ENCODE measurements around the gene CARD9.

CARD9 gene

GRCh38 chr9:136379401-136379800 lies 5.9 kb upstream of the CARD9 start:
- DNase-seq: no peak

- no peak for DNase-seq
These were observed 5.5 kb upstream of the CARD9 start for GRCh38 chr9:136379003-136379287.

GRCh38 chr9:136378170-136379002 lies 4.9 kb upstream of the CARD9 start:
- DNase-seq: no peak

GRCh38 chr9:136377341-136378169 lies 4.1 kb upstream of the CARD9 start:
- DNase-seq: no peak

- no peak for DNase-seq
These were observed 3.0 kb upstream of the CARD9 start for GRCh38 chr9:136376457-136376856.

- DNase-seq: no peak
These were observed 1.6 kb upstream of the CARD9 start for GRCh38 chr9:136375096-136375495.

- DNase-seq: no peak
These were observed 710 bp upstream of the CARD9 start for GRCh38 chr9:136374183-136374575.

GRCh38 chr9:136372561-136373299 lies 739 bp downstream of the CARD9 start:
- DNase-seq: no peak

GRCh38 chr9:136372006-136372405 lies 1.5 kb downstream of the CARD9 start:
- no peak for DNase-seq

- no peak for DNase-seq
These were observed 2.0 kb downstream of the CARD9 start for GRCh38 chr9:136371533-136371880.

GRCh38 chr9:136370687-136371532 lies 2.6 kb downstream of the CARD9 start:
- no peak for DNase-seq

- DNase-seq: no peak
These were observed 3.4 kb downstream of the CARD9 start for GRCh38 chr9:136370037-136370436.

- no peak for DNase-seq
These were observed 5.3 kb downstream of the CARD9 start for GRCh38 chr9:136368190-136368589.

GRCh38 chr9:136367296-136368145 lies 5.9 kb downstream of the CARD9 start:
- DNase-seq: no peak

GRCh38 chr9:136366826-136367225 lies 6.6 kb downstream of the CARD9 start:
- DNase-seq: no peak

GRCh38 chr9:136365775-136366222 lies 7.7 kb downstream of the CARD9 start:
- no peak for DNase-seq

GRCh38 chr9:136364942-136365774 lies 8.3 kb downstream of the CARD9 start:
- DNase-seq: no peak

- no peak for DNase-seq
These were observed 9.3 kb downstream of the CARD9 start for GRCh38 chr9:136363949-136364748.

GRCh38 chr9:136363106-136363948 lies 10.1 kb downstream of the CARD9 start, which contains the start of gene DNLZ:
Gene DNLZ, minus strand, starts transcription at chr9:136363744. Its CDS starts 30 bp downstream, at chr9:136363714.
- peak; percentile 78 for DNase-seq
